ENCODE measurements around the gene NR1H4.

The NR1H4 gene

DNA sequence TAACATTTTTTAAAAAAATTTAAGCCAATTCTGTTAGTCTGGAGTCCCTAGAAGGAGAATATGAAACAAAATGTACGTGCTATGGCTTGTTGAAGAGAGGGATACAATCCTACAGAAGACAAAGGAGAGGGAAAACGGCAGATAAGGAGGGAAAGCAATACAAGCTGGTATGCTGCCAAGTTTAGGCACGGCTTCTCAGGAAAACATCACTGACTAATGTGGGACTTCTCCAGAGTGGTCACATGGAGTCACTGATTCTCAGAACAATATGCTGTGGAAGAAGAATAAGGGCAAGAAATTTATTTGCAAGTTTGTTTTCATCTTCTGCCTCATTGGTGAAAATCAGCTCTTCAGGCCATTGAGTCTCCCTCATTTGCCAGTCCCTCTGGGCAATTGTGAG, 22.9 kb upstream of the NR1H4 start:
- no peak for DNase-seq (ENCODE audit: extremely low read depth, low read depth)
- H3K4me3 ChIP-seq (replicated peaks; ENCODE audit: low read depth, low read length) = no peak overlapping the region
- TF ChIP-seq, protein P1, sequence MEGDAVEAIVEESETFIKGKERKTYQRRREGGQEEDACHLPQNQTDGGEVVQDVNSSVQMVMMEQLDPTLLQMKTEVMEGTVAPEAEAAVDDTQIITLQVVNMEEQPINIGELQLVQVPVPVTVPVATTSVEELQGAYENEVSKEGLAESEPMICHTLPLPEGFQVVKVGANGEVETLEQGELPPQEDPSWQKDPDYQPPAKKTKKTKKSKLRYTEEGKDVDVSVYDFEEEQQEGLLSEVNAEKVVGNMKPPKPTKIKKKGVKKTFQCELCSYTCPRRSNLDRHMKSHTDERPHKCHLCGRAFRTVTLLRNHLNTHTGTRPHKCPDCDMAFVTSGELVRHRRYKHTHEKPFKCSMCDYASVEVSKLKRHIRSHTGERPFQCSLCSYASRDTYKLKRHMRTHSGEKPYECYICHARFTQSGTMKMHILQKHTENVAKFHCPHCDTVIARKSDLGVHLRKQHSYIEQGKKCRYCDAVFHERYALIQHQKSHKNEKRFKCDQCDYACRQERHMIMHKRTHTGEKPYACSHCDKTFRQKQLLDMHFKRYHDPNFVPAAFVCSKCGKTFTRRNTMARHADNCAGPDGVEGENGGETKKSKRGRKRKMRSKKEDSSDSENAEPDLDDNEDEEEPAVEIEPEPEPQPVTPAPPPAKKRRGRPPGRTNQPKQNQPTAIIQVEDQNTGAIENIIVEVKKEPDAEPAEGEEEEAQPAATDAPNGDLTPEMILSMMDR (IDR thresholded peaks at IDR 0.05; ENCODE audit: low read depth, low read length, missing control alignments) = no peak

DNA sequence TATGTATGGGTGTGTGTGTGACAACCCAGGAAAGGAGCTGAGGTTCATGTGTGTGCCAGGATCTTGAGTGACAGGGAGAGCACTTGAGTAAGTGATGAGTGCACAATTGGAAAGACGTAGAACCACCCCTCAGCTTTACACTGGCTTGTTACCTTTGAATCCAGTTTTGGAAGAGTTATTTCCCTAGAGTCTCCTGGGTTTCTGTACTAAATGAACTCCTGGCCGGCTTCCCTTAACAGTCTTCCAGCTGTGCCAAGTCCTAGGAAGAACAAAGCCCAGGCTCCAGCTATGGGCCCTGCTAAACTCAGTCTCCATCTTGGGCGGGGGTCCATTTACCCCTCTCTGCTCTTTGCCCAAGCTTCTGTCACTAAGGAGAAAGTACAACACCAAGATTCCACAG, 19.7 kb upstream of the NR1H4 start:
- TF ChIP-seq, protein P1 (IDR thresholded peaks at IDR 0.05; ENCODE audit: low read depth, low read length, missing control alignments) = no peak
- no peak overlapping the region for H3K4me3 ChIP-seq (replicated peaks; ENCODE audit: low read depth, low read length)
- no peak for DNase-seq (ENCODE audit: extremely low read depth, low read depth)

DNA sequence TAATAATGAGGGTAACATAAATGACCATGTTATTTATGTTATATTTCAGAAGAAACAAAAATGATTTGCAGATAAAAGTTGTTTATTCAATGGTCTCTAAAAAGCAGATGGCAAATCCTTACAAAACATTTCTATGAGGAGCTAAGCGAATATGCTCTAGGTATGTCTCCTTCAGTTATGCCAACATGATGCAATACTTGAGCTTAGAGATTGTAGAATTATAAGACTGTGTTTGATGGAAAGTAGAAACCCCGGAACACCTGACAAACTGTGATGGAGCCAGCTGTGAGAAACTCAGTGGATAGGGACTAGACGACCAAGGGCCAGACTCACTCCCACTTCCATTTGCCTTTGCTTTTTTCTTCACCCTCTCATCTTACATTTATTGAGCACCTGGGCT, 17.8 kb upstream of the NR1H4 start:
- DNase-seq (ENCODE audit: extremely low read depth, low read depth) = no peak
- no peak overlapping the region for H3K4me3 ChIP-seq (replicated peaks; ENCODE audit: low read depth, low read length)
- TF ChIP-seq, protein P1 (IDR thresholded peaks at IDR 0.05; ENCODE audit: low read depth, low read length, missing control alignments) = no peak

DNA sequence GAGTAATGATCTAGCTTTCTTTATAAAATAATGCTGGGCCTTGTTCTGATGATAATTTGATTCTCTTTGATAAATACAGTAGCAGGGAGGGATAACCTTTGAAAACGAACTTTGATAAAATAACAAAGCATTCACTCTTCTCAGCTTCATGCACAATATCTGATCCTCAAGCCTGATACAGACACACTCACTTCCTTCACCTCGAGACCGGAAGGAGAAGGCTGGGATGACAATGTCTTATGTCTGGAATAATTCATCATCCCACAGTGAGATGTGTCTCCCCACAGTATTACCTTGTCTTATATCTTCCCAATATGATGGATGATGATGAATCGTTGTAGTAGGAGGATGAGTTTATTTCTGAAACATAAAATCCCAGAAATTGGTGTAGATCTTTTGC, 15.5 kb upstream of the NR1H4 start:
- H3K4me3 ChIP-seq (replicated peaks; ENCODE audit: low read depth, low read length) = no peak overlapping the region
- TF ChIP-seq, protein P1 (IDR thresholded peaks at IDR 0.05; ENCODE audit: low read depth, low read length, missing control alignments) = no peak
- DNase-seq (ENCODE audit: extremely low read depth, low read depth) = no peak

DNA sequence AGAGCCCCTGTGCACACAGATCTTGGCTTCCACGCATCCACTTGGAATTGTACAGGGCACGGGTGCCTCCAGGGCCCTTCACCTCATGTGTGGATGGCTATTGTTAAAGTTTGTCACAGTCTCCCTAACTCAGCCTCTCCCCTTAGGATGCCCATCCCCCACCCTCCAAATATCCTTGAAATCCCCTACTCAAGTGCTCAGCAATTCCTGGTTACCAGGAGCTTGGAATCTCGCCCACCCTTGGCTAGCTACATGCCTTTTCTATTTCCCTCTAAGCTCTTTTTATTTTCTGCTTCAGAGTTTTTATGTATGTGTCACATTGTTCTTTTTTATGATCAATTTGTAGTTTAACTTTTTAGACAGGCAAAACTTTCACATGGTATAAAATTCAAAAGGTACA, 13.0 kb upstream of the NR1H4 start:
- DNase-seq (ENCODE audit: extremely low read depth, low read depth) = no peak
- TF ChIP-seq, protein P1 (IDR thresholded peaks at IDR 0.05; ENCODE audit: low read depth, low read length, missing control alignments) = no peak
- H3K4me3 ChIP-seq (replicated peaks; ENCODE audit: low read depth, low read length) = no peak overlapping the region

DNA sequence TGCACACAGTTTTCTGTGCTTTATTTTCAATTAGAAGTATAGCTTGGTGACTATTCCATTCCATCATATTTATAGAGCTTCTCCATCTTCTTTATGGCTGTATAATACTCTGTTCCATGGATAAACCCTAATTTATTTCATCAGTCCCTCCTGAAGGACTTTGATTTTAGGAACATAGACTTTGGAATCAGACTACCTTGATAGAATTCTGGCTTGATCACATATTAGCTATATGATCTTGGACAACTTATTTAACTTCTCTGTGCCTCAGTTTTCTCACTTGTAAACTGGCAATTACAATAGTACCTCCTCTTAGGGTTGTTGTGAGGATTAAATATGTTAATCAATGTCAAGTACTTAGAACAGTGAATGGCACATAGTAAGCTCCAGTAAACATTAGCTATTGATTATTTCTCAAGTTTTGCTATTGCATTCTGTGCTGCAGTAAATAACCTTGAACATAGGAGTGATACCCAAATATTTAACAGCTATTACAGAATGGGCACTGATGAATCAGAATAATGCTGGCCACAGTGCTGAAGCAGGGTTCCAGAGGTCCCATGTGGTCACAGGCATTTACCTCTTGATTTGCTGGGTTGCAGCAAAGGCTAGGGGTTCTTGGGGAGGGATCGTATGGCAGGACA, 12.2 kb upstream of the NR1H4 start:
- DNase-seq (ENCODE audit: extremely low read depth, low read depth) = no peak
- TF ChIP-seq, protein P1 (IDR thresholded peaks at IDR 0.05; ENCODE audit: low read depth, low read length, missing control alignments) = no peak
- H3K4me3 ChIP-seq (replicated peaks; ENCODE audit: low read depth, low read length) = no peak overlapping the region

DNA sequence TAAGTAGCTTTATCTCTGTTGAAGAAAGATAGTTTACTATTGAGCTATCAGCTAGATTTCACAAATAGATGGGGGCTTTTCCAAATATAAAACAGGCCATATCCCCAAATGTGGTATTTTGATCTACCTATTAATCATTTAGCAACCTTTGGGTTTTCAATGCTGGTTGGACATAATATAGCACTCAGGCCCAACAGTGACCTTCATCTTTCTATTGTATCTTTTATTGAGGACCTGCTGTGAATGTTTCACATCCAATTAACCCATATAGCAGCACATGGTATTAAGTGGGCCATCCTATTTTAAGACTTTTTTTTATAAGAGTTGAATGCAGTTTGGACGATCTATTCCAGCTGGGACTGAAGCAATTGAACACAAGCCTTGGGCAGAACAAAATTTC, 10.0 kb upstream of the NR1H4 start:
- TF ChIP-seq, protein P1 (IDR thresholded peaks at IDR 0.05; ENCODE audit: low read depth, low read length, missing control alignments) = no peak
- no peak for DNase-seq (ENCODE audit: extremely low read depth, low read depth)

More for the DNA sequence above, 10.0 kb upstream of the NR1H4 start:
- no peak overlapping the region for H3K4me3 ChIP-seq (replicated peaks; ENCODE audit: low read depth, low read length)
